NCI-H2196 treated with DMSO at 0.1 percent for 48 hours (cell line): ENCODE results near the gene HARS1.
A peak's percentile ranks its signal among the peaks of the same experiment; 100 is the strongest.
"Not testable (repeated sequence)": the region's sequence is repeated elsewhere in the genome, so short reads cannot be mapped to it uniquely, and the experiment has no call there.

ENCODE experiments used
- DNase-seq: peaks from one replicate; lab custom pipeline; 2025; ENCODE audit not compliant: unreplicated experiment; lab: John Stamatoyannopoulos, UW

The HARS1 gene

DNA sequence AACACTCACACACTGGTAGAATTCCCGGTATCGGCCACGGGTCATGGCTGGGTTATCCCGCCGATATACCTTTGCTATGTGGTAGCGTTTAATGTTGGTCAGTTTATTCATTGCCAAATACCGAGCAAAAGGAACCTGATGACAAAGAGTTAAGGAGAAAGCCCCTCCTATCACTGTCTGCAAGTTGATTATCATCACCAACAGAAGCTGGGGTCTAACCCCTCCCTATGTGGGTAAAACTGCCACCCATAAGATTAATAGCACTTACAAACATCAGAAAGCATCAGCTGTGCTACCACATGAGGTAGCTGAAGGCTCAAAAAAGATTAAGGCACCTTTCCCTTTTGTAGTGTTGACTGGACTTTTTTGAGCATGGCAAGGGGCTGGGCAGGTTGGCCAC, 12.2 kb downstream of the HARS1 start:
- DNase-seq = no peak

- DNase-seq = no peak
These were observed 13.2 kb downstream of the HARS1 start for GRCh38 chr5:140677947-140678346.

- no peak for DNase-seq
These were observed 16.5 kb downstream of the HARS1 start for GRCh38 chr5:140674629-140675028.

- DNase-seq = no peak
These were observed 17.0 kb downstream of the HARS1 start for GRCh38 chr5:140674211-140674610.

DNA sequence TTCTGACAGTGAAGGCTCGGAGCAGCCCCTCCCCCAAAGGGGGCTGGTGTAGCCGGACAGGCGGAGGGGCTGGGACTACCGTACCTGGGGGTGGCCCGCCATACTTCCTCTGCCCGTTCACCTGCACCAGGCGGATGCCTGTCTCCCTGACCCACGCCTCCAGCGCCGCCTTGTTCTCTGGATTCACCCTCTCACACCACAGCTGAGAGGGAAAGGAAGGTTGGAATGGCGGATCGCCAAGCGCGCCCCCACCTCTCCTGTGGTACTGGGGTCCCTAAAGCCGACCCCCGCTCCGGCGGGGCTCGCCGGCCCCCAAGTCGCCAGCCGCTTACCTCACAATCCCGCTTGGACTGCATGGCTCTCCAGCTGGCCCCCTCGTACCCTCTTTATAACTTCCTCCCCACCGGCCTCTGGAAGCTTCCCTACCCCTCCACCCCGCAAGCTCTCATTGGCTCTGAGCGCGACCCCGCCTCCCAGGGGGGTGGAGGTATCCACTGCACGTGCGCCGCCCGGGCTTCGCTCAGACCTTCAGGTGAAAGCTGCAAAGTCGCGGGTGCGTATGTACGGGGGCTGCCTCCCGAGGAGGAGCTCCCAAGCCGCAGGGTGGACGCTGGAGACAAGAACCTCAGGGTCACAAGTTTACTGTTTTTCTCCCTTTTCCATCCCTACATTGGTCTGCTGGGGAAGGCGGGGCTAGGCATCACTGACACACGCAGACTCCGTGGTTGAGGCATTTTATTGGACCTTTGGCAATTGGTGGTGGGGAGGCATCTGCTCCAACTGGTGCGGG, 17.8 kb downstream of the HARS1 start, which contains the start of gene DND1:
Gene DND1, minus strand, starts transcription at position 390 of the 790 bp plus-strand sequence. Its CDS starts 34 bp downstream, at position 356.
- no peak for DNase-seq

- no peak for DNase-seq
These were observed 18.5 kb downstream of the HARS1 start for GRCh38 chr5:140672455-140673186.

DNA sequence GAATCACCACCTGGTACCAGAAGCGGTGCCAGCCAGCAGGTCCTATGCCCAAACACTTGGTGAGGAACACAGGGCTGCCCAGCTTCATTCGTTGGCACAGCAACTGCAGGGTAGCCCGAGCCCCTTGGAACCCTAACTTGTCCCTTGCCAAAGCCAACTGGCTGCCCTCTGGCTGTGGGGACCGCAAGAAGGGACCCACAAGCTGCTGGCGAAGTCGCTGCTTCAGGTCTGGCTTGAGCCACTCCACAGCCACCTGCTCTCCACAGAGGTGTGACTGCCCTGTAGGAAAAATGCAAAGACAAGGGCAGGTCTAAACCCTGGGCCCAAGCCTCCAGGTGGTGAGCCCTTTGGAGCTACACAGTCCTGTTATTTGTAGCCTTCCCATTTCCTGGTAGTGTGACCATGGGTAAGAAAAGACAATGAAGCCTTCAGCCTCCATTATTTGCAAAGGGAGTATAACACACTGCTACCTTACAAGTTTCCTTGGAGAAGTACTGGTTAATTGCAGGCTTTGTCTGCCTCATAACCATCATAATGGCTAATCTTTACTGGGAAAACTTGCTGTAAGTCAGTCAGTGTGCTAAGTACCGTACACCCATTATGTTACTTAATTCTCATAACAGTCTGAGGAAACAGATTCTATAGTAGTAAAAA, 19.6 kb downstream of the HARS1 start:
- DNase-seq = no peak

DNA sequence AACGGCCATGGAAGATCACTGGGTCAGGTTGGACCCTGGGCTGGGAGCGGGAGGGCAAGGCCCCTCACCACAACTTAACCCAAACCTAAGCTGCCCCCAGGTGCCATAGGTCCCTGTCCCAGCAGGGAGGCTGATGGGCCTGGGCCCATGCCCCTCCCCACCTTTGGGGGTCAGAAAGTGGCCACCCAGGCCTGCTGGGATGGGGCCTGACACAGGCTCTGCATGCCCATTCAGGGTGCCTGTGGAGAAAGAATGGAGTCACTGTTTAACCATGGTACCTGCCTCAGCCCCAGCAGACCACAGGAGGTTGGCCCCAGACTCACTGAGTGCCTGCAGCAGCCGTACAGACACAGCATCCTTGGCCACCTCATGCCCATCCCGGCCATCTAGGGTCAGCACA, 20.1 kb downstream of the HARS1 start:
- not testable (repeated sequence) for DNase-seq

- peak; percentile 77 for DNase-seq
These were observed 26.6 kb downstream of the HARS1 start, which contains the start of gene WDR55 for GRCh38 chr5:140664359-140665119. WDR55 (plus strand) TSS chr5:140664904; CDS start chr5:140664913, 9 bp downstream.

DNA sequence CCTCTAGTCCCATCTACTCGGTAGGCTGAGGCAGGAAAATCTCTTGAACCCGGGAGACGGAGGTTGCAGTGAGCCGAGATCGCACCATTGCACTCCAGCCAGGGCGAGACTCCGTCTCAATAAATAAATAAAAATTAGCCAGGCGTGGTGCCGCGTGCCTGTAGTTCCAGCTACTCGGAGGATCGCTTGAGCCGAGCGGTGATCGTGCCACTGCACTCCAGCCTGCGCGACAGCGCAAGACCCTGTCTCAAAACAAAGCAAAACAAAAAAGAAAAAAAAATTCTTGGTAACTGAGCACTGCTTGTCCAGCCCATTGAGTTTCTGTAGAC, 27.2 kb downstream of the HARS1 start:
- DNase-seq = no peak

- not testable (repeated sequence) for DNase-seq
These were observed 30.8 kb downstream of the HARS1 start for GRCh38 chr5:140660371-140660770.

GRCh38 chr5:140658870-140659269, 32.3 kb downstream of the HARS1 start:
- DNase-seq = no peak

DNA sequence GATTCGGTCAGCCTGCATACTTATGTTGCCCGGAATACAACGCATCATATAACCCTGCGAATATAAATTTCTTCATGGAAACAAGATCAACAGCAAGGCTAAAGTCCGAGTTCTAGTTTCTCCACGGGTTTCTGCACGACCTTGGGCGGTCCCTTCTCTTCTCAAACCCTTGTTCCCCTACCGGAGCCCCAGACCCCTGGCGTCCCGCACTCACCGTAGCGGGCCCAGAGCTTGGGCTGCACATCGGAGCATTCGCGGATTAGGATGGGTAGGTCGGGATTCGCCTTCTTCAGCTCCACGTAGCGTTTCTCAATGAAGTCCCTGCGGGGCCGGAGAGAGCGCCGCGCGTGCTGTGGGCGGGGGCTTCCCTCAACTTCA, 44.1 kb downstream of the HARS1 start:
- DNase-seq = no peak

DNA sequence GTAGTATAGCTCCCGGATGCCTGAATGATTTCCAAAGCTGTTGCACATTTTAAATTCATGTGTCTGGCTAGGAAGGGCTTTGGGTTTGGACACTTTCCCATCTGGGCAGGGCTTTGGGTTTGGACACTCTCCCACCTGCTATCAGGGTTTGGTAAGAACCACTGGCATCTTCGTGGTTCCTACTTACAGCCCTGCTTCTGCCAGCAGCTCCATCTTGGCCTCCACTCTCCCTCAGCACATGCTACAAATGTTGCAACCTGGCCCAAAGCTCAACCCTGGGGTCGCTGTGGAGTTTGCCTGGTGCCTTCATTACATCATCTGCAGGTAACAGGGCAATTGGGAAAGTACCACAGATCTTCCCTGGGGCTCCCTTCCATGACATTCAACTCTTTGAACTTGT, 48.5 kb downstream of the HARS1 start:
- peak; percentile 37 for DNase-seq

DNA sequence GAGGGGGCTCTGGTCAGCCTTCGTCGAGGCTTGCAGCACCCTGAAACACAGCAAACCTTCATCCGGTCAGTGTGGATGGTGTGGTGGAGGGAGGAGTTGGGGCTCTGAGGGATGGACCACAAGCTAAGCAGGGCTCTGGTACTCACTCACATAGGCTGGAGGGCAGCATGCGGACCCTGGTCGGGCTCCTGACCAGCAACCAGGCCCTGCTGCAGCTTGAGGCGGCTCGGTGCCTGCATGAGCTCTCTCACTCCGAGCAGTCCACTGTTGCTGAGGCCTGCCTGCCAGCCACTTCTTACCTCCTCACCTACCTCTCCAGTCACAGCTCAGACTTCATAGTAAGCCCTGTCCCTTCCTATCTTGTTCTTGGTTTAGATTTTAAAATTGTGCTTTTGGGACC, 49.5 kb downstream of the HARS1 start:
- DNase-seq = no peak

- peak; percentile 95 for DNase-seq
These were observed 51.8 kb downstream of the HARS1 start, which contains the start of gene TMCO6 for GRCh38 chr5:140639148-140639981. TMCO6 (plus strand) TSS chr5:140639451; CDS start chr5:140639528, 77 bp downstream.

GRCh38 chr5:140638898-140639147, 52.3 kb downstream of the HARS1 start:
- DNase-seq = not testable (repeated sequence)

DNA sequence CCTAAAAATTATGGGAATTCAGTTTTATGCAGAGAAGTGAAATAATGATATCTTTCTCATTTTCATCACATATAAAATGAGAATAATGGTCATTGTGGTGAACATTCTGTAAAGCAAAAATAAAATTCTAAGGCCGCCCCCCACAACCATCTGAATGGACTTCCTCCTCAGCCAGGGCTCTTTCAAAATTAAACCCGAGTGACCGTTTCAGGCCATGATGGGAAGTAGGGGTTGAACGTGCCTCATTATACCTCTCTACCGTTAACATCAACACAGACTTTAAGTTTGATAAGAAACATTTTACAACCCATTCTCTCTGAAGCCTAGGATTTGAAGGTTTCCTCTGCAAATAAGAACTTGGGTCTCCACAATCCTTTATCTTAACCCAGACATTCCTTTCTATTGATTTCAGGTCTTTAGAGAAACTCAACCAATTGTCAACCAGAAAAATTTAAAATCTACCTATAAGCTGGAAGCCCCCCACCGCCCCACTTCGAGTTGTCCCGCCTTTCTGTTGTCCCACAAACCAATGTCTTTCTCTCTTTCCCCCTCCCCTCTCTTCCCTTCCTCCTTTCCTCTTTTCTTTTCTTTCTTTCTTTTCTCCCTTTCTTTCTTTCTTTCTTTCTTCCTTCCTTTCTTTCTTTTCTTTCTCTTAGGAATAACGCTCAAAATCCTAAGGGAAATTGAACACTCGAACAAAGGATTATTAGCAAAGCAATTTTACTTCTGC, 53.6 kb downstream of the HARS1 start:
- no peak for DNase-seq
